GM18867 (cell line): ENCODE measurements around the gene FRMPD4.

ENCODE experiments used
- ATAC-seq: cut with Tn5 transposase; IDR thresholded peaks from one replicate; pipeline ENCODE4 v1.9.1; 2021; ENCODE audit warnings: mild to moderate bottlenecking, moderate library complexity; ENCODE audit not compliant: unreplicated experiment

Gene FRMPD4

DNA sequence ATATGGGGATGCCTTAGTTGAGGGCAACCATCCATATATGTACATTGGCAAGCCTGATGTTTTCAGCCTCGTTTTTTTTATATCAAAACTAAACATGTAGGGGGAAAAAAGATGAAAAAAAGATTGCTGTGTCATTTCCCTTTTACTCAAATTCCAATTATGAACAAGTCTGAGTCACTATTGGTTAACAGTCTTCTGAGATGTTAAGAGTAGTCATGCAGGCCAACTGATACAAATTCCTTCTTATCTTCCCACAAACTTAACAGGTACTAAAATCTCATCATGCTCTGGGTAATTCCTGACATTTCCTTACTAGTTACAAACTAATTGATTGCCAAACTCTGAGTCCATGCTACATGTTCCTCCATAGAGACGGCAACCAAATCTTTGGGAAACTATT is 222.1 kb downstream of the FRMPD4 start:
- ATAC-seq: no peak

DNA sequence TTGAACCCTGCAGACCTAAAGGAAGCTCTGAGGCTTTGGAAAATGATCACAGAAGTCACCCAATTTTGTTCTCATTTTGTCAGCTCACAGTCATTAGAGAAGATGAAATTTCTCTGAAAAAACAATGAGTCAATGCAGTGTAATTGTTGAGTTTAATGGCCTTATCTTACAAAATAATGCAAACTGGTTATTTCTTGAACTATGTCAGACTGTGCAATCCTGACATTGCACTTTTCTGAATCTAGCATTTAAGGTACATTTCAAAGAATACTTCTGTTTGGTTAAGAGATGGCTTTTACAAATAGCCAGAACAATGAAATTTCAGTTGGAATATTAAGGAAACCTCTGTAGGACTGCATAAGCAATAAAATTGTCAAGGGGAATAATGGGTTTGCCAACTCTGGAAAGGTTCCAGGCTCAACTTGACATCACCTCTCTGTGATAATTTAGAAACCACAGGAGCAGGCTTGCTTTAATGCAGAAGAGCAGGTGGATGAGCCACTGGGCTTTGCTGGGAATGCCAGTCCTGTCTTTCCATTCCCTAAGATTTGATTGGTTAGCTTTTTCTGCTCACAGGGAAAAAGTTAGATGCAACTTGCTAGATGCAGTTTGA is 222.8 kb downstream of the FRMPD4 start:
- ATAC-seq: no peak

DNA sequence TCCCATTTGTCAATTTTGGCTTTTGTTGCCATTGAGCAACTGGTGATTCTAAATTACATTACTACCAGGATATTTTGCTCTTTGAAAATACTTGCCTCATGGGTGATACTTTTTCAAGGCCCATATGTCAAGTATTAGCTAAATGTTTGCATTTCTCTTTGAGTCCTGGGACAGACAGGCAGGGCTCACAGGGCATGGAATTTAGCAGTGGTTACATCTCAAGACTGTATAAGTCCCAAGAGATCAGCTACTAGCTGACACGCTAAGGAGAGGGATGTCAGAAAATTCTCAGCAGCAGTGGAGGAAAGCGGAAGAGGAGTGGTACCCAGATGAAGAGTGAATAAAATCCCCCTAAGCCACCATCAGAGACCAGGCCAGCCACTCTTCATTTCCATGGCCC is 224.9 kb downstream of the FRMPD4 start:
- ATAC-seq: no peak

DNA sequence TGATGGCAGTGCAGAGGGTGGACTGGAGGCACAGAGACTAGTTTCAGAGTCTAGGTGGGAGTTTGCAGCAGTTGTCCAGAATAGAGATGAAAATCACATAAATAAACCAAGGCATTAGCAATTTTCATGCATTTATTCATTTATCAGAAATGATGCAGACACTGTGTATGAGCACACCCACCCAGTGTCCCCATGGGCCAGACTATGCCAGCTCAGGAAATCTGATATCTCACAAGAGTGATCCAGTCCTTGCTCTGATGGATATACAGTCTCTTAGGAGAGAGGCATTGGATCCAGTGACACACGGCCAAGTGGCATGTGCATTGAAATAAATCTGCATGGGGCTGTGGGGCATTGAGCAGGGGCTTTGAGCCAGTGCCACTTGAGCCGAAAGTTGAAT is 228.2 kb downstream of the FRMPD4 start:
- no peak for ATAC-seq

DNA sequence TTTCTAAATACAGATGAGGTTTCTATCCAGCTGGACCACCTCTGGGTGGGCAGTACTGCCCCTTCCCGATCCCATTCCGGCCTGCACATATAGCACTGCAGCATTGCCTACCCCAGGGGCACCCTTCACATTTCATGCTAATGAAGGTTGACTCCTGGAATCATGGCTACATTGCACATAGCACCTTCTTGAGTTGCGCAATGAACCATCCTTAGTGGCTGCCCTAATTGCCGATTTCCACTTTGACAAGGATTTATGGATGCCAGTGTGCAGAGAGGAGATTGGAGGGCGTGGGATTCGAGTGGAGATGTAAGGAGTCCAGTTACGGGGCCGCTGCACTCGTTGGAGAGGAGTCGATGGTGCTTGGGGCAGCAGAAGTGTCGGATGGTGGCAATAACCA is 229.0 kb downstream of the FRMPD4 start:
- ATAC-seq: no peak

DNA sequence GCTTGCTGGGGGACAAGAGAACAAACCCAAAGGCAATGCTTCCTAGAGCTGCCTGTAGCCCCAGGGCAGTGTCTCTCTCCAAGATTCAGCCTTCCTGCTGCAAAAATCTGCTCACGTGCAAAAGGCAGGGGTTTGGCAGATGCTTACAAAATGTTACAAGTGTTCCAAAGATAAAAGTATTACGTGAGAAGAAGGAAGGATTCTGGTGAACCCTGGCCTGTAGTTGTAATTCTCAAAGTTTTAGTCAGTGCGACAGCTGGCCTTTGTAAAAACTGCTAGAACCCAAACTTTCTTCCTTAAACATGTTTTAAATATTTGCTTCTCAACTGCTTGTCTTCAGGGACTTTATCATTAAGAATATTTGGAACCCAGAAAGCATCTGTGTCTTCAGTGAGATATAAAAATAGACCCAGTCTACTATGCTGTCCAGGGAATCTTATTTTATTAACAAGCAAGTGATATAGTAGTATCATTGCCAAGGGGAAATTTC is 232.3 kb downstream of the FRMPD4 start:
- no peak for ATAC-seq

DNA sequence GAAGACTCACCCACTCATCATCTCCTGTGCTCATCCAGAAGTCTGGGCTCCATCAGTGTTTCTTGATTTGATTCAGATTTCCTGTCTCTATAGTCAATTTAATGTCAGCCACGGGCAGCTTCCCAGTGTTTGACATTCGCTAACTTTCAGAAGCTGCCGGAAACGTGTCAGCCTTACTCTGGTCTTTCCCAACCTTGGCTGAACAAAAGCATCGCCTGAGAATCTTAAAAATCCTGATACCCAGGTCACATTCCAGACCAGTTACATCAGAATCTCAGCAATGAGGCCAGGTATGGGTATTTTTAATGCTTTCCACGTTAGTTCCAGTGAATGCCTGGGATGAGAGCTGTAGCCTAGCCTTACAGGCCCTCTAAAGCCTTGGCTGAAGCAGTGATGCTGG is 233.8 kb downstream of the FRMPD4 start:
- ATAC-seq: no peak

DNA sequence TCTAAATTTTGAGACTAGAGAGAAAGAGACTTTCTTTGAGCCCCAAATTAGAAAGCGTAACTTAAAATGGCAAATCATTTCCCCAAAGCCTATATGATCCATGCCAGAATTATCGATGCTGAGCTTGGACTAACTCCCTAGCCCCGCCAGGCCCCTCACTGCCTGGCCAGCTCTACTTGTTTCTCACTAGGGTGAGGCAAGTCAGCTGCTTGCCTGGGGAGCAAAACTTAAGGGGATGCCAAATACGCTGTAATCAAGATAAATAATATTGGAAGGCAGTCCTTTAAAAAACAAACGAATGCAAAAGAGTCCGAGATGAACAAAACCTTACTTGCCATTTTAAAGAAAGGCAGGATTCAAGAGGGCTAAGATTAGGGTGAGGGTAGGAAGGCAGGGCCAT is 236.0 kb downstream of the FRMPD4 start:
- ATAC-seq: no peak

DNA sequence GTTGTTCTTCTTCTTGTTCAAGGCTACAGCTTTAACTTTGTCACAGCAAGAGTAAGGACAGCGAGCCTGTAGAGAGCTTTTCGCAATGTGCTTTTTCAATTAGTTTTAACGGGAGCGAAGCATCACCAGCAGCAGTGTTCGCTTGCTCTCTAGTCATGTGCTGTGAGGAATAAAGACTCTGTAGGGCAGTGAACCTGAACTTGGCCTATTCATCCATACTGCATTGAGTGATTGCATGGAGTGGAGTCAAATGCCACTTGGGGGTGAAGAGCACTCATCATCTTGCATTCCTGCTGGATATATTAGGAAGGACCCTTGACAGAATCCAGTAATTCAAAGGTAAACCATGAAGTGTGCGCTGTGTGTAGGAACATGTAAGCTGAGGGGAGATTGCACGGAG is 240.0 kb downstream of the FRMPD4 start:
- no peak for ATAC-seq

DNA sequence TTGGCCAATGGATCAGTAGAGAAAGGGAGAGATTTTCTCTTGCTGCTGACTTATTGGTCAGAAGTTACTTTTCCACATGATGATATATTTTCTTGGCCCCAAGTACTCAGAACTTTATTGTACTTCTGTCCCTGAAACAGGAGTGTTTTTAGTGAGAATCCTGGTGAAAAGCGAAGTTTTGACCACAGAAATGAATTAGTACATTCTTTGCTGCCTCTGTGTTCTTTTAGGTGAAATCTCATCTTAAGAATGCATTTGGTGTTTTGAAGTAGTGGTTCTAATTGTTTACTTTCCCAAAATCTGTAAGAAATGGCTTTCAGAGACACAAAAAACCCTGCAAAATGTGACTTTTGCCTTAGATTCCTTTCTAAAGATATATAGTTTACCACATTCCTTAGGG is 240.4 kb downstream of the FRMPD4 start:
- no peak for ATAC-seq

DNA sequence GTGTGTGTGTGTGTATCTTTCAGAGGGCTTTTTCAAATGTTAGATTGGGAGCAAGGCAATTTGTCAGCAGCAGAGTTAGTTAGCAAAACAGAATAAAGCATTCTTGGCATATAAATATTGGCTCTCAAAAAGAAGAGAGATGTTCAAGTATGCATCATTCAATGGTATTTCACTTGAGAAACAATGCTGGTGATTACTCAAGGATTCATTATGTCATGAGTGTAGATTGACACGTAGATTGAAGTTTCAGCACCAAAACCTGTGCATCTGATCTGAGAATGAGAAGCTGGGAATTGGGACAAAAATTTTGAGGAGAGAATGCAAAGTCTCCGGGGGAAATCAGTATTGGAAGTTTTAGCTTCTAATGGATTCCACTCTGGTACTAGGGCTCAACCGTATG is 241.4 kb downstream of the FRMPD4 start:
- ATAC-seq: no peak

DNA sequence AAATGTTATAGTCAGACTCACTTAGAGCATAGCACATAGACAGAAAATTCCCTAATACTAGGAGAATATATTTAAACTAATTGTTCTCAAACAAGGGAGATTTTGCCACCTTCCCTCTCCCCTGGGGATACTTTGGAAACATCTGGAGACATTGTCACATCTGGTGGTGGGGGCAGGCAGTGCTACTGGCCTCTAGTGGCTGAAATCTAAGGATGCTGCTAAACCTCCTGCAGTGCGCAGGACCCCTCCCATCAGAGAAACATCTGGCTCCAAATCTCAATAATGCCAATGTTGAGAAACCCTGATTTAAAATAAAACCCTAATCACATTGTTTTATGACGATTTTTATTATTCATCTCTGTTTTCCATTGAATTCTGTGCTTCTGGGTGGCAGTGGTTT is 244.9 kb downstream of the FRMPD4 start:
- ATAC-seq: no peak

DNA sequence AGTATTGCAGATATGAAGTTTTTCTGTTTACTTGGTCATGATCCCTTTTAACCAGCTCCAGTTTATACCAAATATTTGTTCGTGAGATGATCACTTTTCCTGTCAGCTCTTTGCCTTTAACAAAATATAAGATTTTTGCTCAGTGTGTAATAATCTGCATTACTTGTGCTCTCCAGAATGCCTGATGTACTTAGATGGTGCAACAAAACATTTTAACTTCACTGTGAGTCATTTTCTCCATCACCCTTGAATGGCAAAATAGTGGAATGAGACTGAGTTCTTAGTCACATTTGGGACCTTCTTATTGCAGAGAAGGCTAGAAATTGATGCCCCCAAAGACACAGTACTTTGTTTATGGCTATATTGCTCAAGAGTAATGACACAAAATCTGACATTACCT is 252.0 kb downstream of the FRMPD4 start:
- no peak for ATAC-seq

DNA sequence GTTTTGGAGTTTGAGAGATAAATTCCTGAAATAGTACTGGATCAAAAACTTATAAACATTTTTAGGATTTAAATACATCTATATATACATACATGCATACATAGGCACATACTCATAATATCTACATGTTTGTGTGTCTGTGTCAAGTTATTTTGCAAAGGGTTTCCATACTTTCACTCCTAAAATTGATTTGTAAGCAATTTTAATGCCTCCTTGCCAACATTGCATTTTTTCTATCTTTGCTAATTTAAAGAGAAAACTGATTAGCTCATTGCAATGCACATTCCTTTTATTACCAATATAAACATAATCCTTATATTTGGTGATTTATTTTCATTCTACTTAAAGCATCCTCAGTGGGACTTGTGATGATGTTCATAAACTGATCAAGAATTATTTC is 258.3 kb downstream of the FRMPD4 start:
- ATAC-seq: no peak

DNA sequence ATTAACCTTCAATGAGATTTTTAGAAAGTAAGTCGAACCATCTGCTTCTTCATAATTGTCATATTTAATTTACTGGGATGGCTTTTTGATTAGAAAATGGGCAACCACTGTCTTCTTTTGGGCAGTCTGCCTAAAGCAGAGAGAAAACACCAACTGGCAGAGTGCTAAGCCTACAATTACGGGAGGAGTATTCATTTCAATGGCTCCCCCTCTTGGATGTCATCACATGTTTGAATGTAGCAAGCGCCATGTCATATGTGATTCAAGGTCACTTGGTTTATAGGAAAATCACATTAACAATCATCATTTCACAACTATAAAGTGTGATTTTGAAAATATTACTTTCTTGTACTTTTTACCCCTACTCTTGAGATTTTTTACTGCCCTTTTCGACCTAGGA is 261.9 kb downstream of the FRMPD4 start:
- ATAC-seq: no peak

DNA sequence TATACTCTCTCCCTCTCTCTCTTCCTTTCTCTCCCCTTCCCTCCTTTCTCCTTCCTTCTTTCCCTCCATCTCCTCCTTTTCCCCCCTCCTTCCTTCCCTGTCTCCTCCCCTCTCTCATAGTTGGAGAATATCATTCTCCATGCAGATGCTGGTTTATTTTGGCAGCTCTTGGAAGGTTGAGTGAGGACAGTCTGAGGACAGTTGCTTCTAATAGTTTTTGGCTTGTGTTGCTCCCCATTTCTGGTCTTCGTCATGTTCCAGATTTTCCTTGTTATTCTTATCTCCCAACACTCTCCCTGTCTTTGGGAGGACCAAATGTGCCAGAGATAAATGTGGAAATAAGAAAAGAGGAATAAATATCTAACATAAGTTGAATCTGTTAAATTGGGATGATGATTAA is 263.0 kb downstream of the FRMPD4 start:
- no peak for ATAC-seq

DNA sequence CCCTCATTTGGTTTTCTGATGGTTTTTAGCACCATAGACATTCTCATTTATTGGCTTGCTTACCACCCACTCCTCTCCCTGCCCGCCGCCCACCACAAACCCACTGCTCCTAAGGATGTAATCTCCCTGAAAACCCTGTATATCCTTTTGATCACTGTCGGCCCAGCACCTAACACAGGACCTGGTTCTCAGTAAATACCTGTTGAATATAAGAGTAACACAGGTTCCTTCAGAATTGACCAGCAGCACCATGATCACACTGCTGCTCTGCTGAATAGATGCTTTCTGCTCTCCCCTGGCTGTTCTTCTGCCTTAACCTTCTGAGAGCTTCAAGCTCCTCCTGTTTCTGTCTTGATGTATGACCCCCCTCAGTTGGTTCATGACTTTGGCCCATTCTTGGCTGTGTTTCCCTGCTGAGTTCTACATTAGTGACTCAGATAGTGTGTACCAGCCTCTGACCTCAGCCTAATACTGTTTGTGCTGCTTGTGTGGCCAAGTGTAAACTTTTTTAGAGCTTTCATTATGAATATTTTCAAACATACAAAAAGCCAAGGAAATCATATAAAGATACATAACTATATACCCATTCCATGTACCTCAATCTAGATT is 265.3 kb downstream of the FRMPD4 start:
- ATAC-seq: no peak

DNA sequence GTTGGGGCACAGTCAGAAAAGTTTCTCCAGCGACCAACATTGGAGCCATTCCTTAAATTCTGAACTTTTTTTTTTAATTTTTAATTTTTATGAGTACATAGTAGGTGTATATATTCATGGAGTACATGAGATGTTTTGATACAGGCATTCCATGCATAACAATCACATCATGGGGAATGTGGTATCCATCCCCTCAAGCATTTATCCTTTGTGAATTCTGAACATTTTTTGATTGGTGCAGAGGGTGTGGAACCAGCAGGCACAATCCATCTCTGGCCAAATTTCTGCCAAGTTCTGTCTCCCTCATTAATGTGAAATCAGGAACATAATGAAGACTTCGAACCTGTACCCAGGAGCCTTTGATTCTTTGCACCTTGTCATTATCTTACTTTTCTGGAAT is 267.0 kb downstream of the FRMPD4 start:
- ATAC-seq: no peak

DNA sequence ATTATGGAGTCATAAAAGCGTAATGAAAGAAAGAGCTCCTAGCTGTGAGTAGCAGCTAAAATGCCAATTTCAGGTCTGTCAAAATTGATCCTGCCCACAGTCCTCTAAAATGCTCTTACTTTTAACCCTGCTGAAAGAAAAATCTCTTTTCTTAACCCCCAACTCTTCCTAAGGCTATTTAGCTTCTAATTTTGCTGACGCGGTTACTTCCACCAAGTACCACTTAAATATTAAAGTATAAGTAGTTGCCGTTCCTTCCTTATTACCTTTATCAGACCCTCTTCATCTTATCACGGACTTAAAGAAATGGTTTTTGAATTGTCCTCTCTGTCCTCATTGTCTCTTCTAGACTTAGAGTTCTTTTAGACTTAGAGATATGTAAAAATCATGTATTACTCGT is 272.2 kb downstream of the FRMPD4 start:
- no peak for ATAC-seq

DNA sequence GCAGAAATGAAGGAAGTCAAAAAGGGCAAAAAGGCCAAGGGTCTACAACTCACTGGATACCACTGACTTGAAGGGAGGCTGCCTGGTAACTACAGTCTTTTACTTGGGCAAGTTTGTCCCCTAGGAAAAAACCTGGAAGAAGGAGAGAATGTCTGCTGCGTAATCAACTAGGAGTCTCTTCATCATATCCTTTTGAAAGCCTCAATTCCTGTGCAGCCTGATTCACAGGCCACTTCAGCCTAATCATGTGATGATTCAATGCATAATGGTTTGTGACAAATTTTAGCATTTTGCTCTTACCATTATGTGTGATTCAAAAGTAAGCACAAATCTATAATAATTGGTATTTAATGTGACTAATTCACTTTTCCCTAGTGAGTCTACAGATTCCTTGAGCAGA is 273.6 kb downstream of the FRMPD4 start:
- no peak for ATAC-seq

DNA sequence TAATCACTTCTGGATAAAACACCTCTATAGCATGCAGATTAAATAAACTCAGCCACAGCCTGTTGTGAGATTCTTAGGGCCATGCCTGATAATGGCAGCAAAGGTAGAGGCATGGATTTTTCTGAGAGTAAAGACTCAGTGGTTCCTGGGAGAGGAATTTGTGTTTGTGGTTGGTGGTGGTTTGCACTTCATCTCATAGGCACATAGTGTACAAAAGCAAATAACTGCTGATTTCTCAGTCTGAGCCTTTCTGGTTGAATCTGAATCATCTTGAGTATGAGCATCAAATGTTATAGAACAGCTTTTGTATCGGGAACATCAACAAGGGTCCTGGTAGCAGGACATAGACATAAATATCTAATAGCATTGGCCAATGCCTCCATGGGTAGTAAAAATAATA is 274.3 kb downstream of the FRMPD4 start:
- no peak for ATAC-seq

DNA sequence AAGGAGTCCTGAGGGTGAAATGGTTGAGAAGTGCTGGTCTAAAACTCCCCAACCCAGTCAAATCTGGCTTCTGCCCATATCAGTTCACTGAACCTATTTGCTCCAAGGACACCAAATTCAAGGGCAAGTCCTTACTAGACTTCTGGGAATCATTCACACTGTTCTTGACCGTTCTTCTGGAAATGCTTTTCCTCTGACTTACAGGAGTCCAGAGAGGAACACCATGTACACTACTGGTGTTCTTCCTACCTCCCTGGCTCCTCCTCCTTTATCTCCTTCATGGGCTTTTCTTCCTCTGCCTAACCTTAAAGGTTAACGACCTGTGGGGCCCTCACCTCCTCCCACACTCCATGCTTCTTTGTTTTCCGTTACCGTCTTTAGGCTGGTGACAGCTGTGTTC is 281.3 kb downstream of the FRMPD4 start:
- no peak for ATAC-seq

DNA sequence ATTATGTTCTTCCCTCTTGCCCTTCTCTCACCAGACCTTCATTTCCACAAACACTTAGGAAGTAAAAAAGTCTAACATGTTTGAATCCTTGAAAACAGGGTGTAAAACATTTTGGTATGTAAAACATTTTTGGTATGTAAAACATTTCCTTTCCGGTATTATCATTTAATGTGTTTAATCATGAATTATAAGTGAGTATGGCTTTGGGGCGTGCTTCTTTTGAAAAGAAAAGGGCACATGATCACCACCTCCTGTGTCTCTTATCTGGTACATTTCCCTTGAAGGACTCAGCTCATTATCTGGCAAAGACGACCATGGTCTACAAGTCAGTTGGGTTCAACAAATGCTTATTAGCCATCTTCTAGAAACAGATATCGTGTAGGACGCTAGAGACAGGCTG is 283.6 kb downstream of the FRMPD4 start:
- ATAC-seq: no peak
